Adrenal gland (tissue), 12 donors: ENCODE measurements around the gene CENPF. TPM values are rescaled to one million over a fixed set of nuclear protein-coding genes. Genes with fewer than 3 reads are reported as not detected.
A peak's percentile ranks its signal among the peaks of the same experiment; 100 is the strongest.

ENCODE experiments used
- DNase-seq, 7 donors: peaks; one replicate each; pipeline ENCODE4 v3.0.0-alpha.2; 2019 to 2020
- H3K27ac ChIP-seq, 5 donors: fragments of 200-600 bp; sonication (generic) in 4 of 5; 1 replicate in 3 of 5; 2 replicates in 2 of 5; pipeline versions ENCODE4 v1.5.1 to v1.8.0; 2016 to 2020; ENCODE audit warnings: mild to moderate bottlenecking in 1 of 5
- H3K27me3 ChIP-seq: fragments of 200-600 bp; 2 replicates; pipeline ENCODE4 v1.8.0; 2021
- H3K36me3 ChIP-seq, 2 donors: fragments of 200-600 bp; replicated peaks in 1 of 2; 1 replicate in 1 of 2; 2 replicates in 1 of 2; pipeline versions ENCODE4 v1.5.1 to v1.8.0; 2018 to 2022
- H3K4me1 ChIP-seq, 2 donors: fragments of 200-600 bp; replicated peaks in 1 of 2; 1 replicate in 1 of 2; 2 replicates in 1 of 2; pipeline versions ENCODE4 v1.5.1 to v1.8.0; 2018 to 2021
- H3K4me3 ChIP-seq, 4 donors: fragments of 200-600 bp; sonication (generic) in 3 of 4; one replicate each; pipeline ENCODE4 v1.5.1; 2016 to 2018
- H3K9me3 ChIP-seq, 3 donors: fragments of 200-600 bp; sonication (generic) in 1 of 3; replicated peaks in 1 of 3; 1 replicate in 2 of 3; 2 replicates in 1 of 3; pipeline versions ENCODE4 v1.5.1 to v1.8.0; 2016 to 2021
- CTCF ChIP-seq, 6 experiments: fragments of 450-650 bp in 4 of 6; fragments of 200-600 bp in 2 of 6; sonication (generic) in 1 of 6; IDR thresholded peaks; 1 replicate in 5 of 6; 2 replicates in 1 of 6; pipeline versions ENCODE4 v1.5.1 to v1.8.0; 2016 to 2021; ENCODE audit warnings: antibody characterized with exemption in 6 of 6, mild to moderate bottlenecking in 2 of 6, moderate library complexity in 1 of 6
- POLR2A ChIP-seq, 2 donors: fragments of 450-650 bp; IDR thresholded peaks; one replicate each; pipeline ENCODE4 v1.6.1; 2017; ENCODE audit warnings: antibody characterized with exemption in 2 of 2, mild to moderate bottlenecking in 2 of 2, moderate library complexity in 1 of 2
- WGBS, 4 donors: extraction: QIAGEN DNeasy Blood & Tissue Kit in 2 of 4; methylation state at CpG; one replicate each; pipeline versions ENCODE4 v1.1.5 to v1.1.7; 2013 to 2017; 5-methylcytosine and 5-hydroxymethylcytosine counted together
- intact Hi-C, 2 donors: fragments of 100-400 bp; cut with DNase I; formaldehyde crosslinking; loops; one replicate each; pipeline versions ENCODE4 v1.14.1 to v1.15.0; 2022 to 2023
- polyA plus RNA-seq, 3 donors: library from polyadenylated mRNA; stranded (reverse); fragments of 200-250 nt in 2 of 3; fragments of 350-450 nt in 1 of 3; fragmentation: Illumina TruSeq in 1 of 3; extraction: RNeasy Lipid Tissue Mini Kit (QIAGEN cat#74804) in 1 of 3; gene quantifications; one replicate each; pipeline ENCODE4 v1.2.3, GENCODE V29; 2013 to 2014
- total RNA-seq, 9 donors: library from RNA; depleted of rRNA in 4 of 9; stranded (reverse); fragments of >200 nt in 4 of 9; fragments of 120-200 nt in 1 of 9; fragmentation: NEBNext Ultra II Directional in 1 of 9; extraction: Animal tissue kit (Norgen Biotek cat#: 25700) in 1 of 9; gene quantifications; one replicate each; pipeline versions ENCODE4 v1.1.0 to v1.2.4, GENCODE V29; 2013 to 2023
- donor health status: healthy with polysubstance abuse.
- donor health status: Bipolar disorder and iron deficiency.
- donor health status: DM: yes; HTN: yes; CAD: no.
- donor health status: DM: no; HTN: no; CAD: no.
- donor health status: DM: no; HTN: no; CAD: no.
- donor health status: DM: yes; HTN: yes; CAD: no.

The CENPF gene
- total and polyA plus RNA-seq, 12 donors, result 0.48 to 36.2 (median 2.9) TPM

DNA sequence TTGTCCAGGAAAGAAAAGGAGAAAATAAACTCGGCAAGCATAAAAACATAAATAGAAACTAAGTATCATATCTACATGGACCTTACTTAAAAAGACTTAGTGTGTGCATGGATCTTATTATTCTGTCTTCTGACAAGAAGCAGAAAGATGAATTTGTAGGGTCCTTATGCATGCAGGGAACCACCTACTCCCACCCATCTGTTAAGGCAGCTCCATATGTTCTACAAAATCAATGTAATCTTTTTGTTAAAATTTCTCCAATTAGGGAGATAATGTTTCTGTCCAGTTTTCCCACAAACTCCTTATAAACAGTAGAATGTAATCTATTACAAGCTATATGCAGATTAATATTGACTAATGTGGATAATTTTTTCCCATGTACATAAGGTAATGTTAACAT is 37.7 kb upstream of the CENPF start:
- Histone ChIP-seq H3K4me1 (no peaks in the 10 kb centered on the region), H3K36me3 (no peaks in the 10 kb centered on the region), H3K9me3 (no peaks in the 10 kb centered on the region), H3K27ac (no peak overlapping the region), H3K4me3 (no peak overlapping the region), H3K27me3 (peaks cover 3% of the 10 kb centered on the region)
- intact Hi-C loops, result no loop called here
- TF ChIP-seq POLR2A (IDR thresholded peaks at IDR 0.05), result no peak
- TF ChIP-seq CTCF (IDR thresholded peaks at IDR 0.05), result no peak
- no peak for DNase-seq
- WGBS, 4 donors, result 79 to 92% (median 85%) methylated on average over 1 of the region's 1 CpG

- Histone ChIP-seq H3K9me3 (no peaks in the 10 kb centered on the region), H3K4me3 (no peak overlapping the region), H3K4me1 (no peaks in the 10 kb centered on the region), H3K27ac (no peak overlapping the region), H3K36me3 (no peaks in the 10 kb centered on the region), H3K27me3 (no peaks in the 10 kb centered on the region)
- 63 to 76% (median 68%) methylated on average over 3 of the region's 3 CpGs for WGBS, 4 donors
- TF ChIP-seq CTCF (IDR thresholded peaks at IDR 0.05) (no peak), POLR2A (IDR thresholded peaks at IDR 0.05) (no peak)
- peak in 1 of 7 donors; percentile 35 for DNase-seq
- intact Hi-C loops, result no loop called here
Observed at GRCh38 chr1:214566158-214567104, 36.6 kb upstream of the CENPF start.

DNA sequence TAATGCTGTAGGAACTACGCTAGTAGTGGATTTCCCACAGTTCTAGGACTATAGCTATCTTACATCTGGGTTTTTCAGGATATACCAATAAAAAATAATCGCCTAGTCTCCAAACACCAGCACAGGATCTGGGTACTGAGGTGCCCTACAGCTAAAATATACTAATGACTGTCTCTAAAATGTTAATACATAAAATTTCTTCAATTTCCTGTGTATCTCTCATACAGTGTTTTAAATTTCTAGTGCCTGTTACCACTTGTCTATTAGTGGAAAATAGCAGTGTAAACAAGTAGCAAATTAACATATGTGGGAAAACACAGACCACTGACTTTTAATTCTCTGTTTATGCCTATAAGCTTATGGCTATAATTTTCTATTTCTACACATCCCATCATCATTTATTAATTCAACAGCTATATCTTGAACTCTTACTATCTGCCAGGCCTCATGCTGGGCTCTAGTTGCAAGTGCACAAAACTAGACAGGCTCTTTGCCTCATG is 35.5 kb upstream of the CENPF start:
- 90 to 95% (median 91%) methylated on average over 2 of the region's 2 CpGs for WGBS, 4 donors

More for the DNA sequence above, 35.5 kb upstream of the CENPF start:
- Histone ChIP-seq H3K4me1 (no peaks in the 10 kb centered on the region), H3K27me3 (no peaks in the 10 kb centered on the region), H3K36me3 (no peaks in the 10 kb centered on the region), H3K27ac (no peak overlapping the region), H3K9me3 (no peaks in the 10 kb centered on the region), H3K4me3 (no peak overlapping the region)
- intact Hi-C loops, result no loop called here
- no peak for TF ChIP-seq CTCF (IDR thresholded peaks at IDR 0.05)
- no peak for TF ChIP-seq POLR2A (IDR thresholded peaks at IDR 0.05)
- no peak for DNase-seq
